GM12892 (cell line): ENCODE measurements around the gene AKIRIN2.

Experiments
- POLR2A ChIP-seq: IDR thresholded peaks from 2 replicates; pipeline ENCODE4 v1.6.1; 2011; ENCODE audit warnings: low read depth, low read length, control low read depth
- TAF1 ChIP-seq: IDR thresholded peaks from 2 replicates; pipeline ENCODE4 v1.6.1; 2011; ENCODE audit warnings: low read depth, mild to moderate bottlenecking, control low read depth, low read length, borderline replicate concordance

- TF ChIP-seq POLR2A (no peak), TAF1 (no peak)
Measured at GRCh38 chr6:87661503-87661902, 40.5 kb downstream of the AKIRIN2 start.
